Right kidney (tissue), 1 donor: Measurements from ENCODE around the gene FMN1.
"Not testable (repeated sequence)": the region's sequence is repeated elsewhere in the genome, so short reads cannot be mapped to it uniquely, and the experiment has no call there.

ENCODE experiments used
- DNase-seq: peaks from one replicate; pipeline ENCODE4 v3.0.0-alpha.2; 2016

FMN1 gene

GRCh38 chr15:32966512-32966911 is 228.0 kb downstream of the FMN1 start:
- no peak for DNase-seq

GRCh38 chr15:32965897-32966296 is 228.6 kb downstream of the FMN1 start:
- DNase-seq, result no peak

- DNase-seq, result no peak
These were observed 235.4 kb downstream of the FMN1 start for GRCh38 chr15:32959077-32959476.

GRCh38 chr15:32957219-32957618 is 237.3 kb downstream of the FMN1 start:
- DNase-seq, result no peak

GRCh38 chr15:32956711-32957110 is 237.8 kb downstream of the FMN1 start:
- no peak for DNase-seq

GRCh38 chr15:32956006-32956405 is 238.5 kb downstream of the FMN1 start:
- no peak for DNase-seq

- DNase-seq, result peak; percentile 53
These were observed 241.0 kb downstream of the FMN1 start for GRCh38 chr15:32953533-32953910.

GRCh38 chr15:32952901-32953532 is 241.5 kb downstream of the FMN1 start:
- peak; percentile 63 for DNase-seq

GRCh38 chr15:32951736-32952464 is 242.6 kb downstream of the FMN1 start:
- no peak for DNase-seq

- DNase-seq, result not testable (repeated sequence)
These were observed 244.5 kb downstream of the FMN1 start for GRCh38 chr15:32950051-32950450.

- no peak for DNase-seq
These were observed 248.3 kb downstream of the FMN1 start for GRCh38 chr15:32946210-32946609.

- DNase-seq, result no peak
These were observed 250.1 kb downstream of the FMN1 start for GRCh38 chr15:32944431-32944830.

- no peak for DNase-seq
These were observed 250.8 kb downstream of the FMN1 start for GRCh38 chr15:32943711-32944110.

- no peak for DNase-seq
These were observed 252.1 kb downstream of the FMN1 start for GRCh38 chr15:32942401-32942841.

- DNase-seq, result no peak
These were observed 252.7 kb downstream of the FMN1 start for GRCh38 chr15:32941823-32942222.

GRCh38 chr15:32936976-32937375 is 257.5 kb downstream of the FMN1 start:
- DNase-seq, result no peak

GRCh38 chr15:32936283-32936918 is 258.1 kb downstream of the FMN1 start:
- DNase-seq, result no peak

- no peak for DNase-seq
These were observed 259.4 kb downstream of the FMN1 start for GRCh38 chr15:32935139-32935538.

- DNase-seq, result no peak
These were observed 261.3 kb downstream of the FMN1 start for GRCh38 chr15:32933236-32933635.

GRCh38 chr15:32928876-32929275 is 265.6 kb downstream of the FMN1 start:
- no peak for DNase-seq

GRCh38 chr15:32927124-32927523 is 267.4 kb downstream of the FMN1 start:
- DNase-seq, result no peak

GRCh38 chr15:32923176-32923575 is 271.3 kb downstream of the FMN1 start:
- DNase-seq, result no peak

GRCh38 chr15:32922541-32922940 is 272.0 kb downstream of the FMN1 start:
- no peak for DNase-seq
